GM12878 (cell line): ENCODE measurements around the gene NEGR1. TPM values are rescaled to one million over a fixed set of nuclear protein-coding genes. Genes with fewer than 3 reads are reported as not detected.

ENCODE experiments used
- ATAC-seq: fragments of 200-7000 bp; cut with Tn5 transposase; 3 replicates; pipeline ENCODE4 v1.9.1; 2020; ENCODE audit warnings: mild to moderate bottlenecking, moderate library complexity
- BruUV-seq: library from RNA; stranded (reverse); fragments of 400-500 nt; replicated peaks from 2 replicates; lab custom pipeline; 2021; lab: Mats Ljungman, UMichigan
- CTCF ChIA-PET: fragments of 300-600 bp; sonication (Branson Sonifier 250); formaldehyde crosslinking; extraction: SDS; loops from one replicate; lab custom pipeline; 2021; ENCODE audit warnings: inconsistent platforms; lab: Yijun Ruan, JAX
- POLR2A ChIA-PET: fragments of 350-600 bp; formaldehyde crosslinking; extraction: SDS; loops from one replicate; lab custom pipeline; 2021; ENCODE audit warnings: inconsistent platforms; lab: Charles Lee
- RAD21 ChIA-PET: fragments of 300-600 bp; sonication (Branson Sonifier 250); formaldehyde crosslinking; loops from one replicate; lab custom pipeline; 2023; ENCODE audit warnings: antibody characterized with exemption; ENCODE audit not compliant: unreplicated experiment; lab: Charles Lee
- SMC1A ChIA-PET: fragments of 300-600 bp; sonication (Branson Sonifier 250); formaldehyde crosslinking; loops from one replicate; lab custom pipeline; 2023; ENCODE audit not compliant: unreplicated experiment, uncharacterized antibody; lab: Charles Lee
- DNase-seq: peaks from one replicate; pipeline ENCODE4 v3.0.0-alpha.2; 2011; ENCODE audit warnings: low read depth, low spot score
- FAIRE-seq: peaks from 3 replicates; lab custom pipeline; 2011; peaks lifted over from hg19 to GRCh38; lab: Jason Lieb, UNC
- H2AFZ ChIP-seq: 2 replicates; pipeline ENCODE4 v1.6.0; 2011; ENCODE audit warnings: low read depth, low read length, control low read depth; ENCODE audit not compliant: control insufficient read depth
- H3K27ac ChIP-seq: 2 replicates; pipeline ENCODE4 v1.5.1; 2011; ENCODE audit warnings: control low read depth; ENCODE audit not compliant: control insufficient read depth, insufficient read depth
- H3K27me3 ChIP-seq, 2 experiments: replicated peaks in 1 of 2; 2 replicates each; pipeline versions ENCODE4 v1.6.0 to v1.6.1; 2011; ENCODE audit warnings: low read length in 1 of 2; ENCODE audit not compliant: control insufficient read depth in 2 of 2, insufficient read depth in 2 of 2
- H3K36me3 ChIP-seq, 2 experiments: 2 replicates each; pipeline ENCODE4 v1.5.1; 2011; ENCODE audit warnings: low read length in 1 of 2; ENCODE audit not compliant: control insufficient read depth in 2 of 2, insufficient read depth in 2 of 2
- H3K4me1 ChIP-seq: 2 replicates; pipeline ENCODE4 v1.6.1; 2011; ENCODE audit warnings: mild to moderate bottlenecking, low read length, moderate library complexity, mixed read lengths; ENCODE audit not compliant: control insufficient read depth, insufficient read depth
- H3K4me2 ChIP-seq: 2 replicates; pipeline ENCODE4 v1.6.0; 2011; ENCODE audit warnings: control low read depth; ENCODE audit not compliant: control insufficient read depth, insufficient read depth
- H3K4me3 ChIP-seq: fragments of 200-600 bp; sonication (generic); 2 replicates; pipeline ENCODE4 v1.5.1; 2016
- H3K79me2 ChIP-seq: 2 replicates; pipeline ENCODE4 v1.6.0; 2011; ENCODE audit warnings: low read length; ENCODE audit not compliant: control insufficient read depth, insufficient read depth
- H3K9ac ChIP-seq: 2 replicates; pipeline ENCODE4 v1.8.0; 2011; ENCODE audit warnings: low read length, control low read depth, mixed read lengths; ENCODE audit not compliant: control insufficient read depth, insufficient read depth
- H3K9me3 ChIP-seq: replicated peaks from 3 replicates; pipeline ENCODE4 v1.5.1; 2011; ENCODE audit warnings: mild to moderate bottlenecking, low read length; ENCODE audit not compliant: control insufficient read depth, insufficient read depth
- H4K20me1 ChIP-seq: 2 replicates; pipeline ENCODE4 v1.6.0; 2011; ENCODE audit not compliant: control insufficient read depth, insufficient read depth
- ATF3 ChIP-seq: IDR thresholded peaks from 2 replicates; pipeline ENCODE4 v1.6.1; 2011; ENCODE audit warnings: low read depth, mild to moderate bottlenecking, low read length, moderate library complexity, borderline replicate concordance; ENCODE audit errors: extremely low read depth
- CBX5 ChIP-seq: sonication (generic); IDR thresholded peaks from 2 replicates; pipeline ENCODE4 v1.6.1; 2016; ENCODE audit warnings: low read depth, moderate library complexity, mild to moderate bottlenecking, inconsistent platforms
- EZH2 ChIP-seq: IDR thresholded peaks from 2 replicates; pipeline ENCODE4 v1.6.1; 2012; ENCODE audit warnings: low read depth, mild to moderate bottlenecking, control low read depth, inconsistent platforms, low read length, borderline replicate concordance; ENCODE audit not compliant: control insufficient read depth
- FOXK2 ChIP-seq: fragments of 450-650 bp; IDR thresholded peaks from 2 replicates; pipeline ENCODE4 v1.6.1; 2017; ENCODE audit warnings: mild to moderate bottlenecking, moderate library complexity
- IRF5 ChIP-seq: fragments of 450-650 bp; IDR thresholded peaks from 2 replicates; pipeline ENCODE4 v1.6.1; 2017; ENCODE audit warnings: borderline replicate concordance
- MTA3 ChIP-seq: IDR thresholded peaks from 2 replicates; pipeline ENCODE4 v1.6.1; 2012; ENCODE audit warnings: low read length, inconsistent platforms, borderline replicate concordance
- MYB ChIP-seq: fragments of 150-350 bp; IDR thresholded peaks from 2 replicates; pipeline ENCODE4 v1.6.1; 2014; ENCODE audit warnings: mild to moderate bottlenecking, low read depth, low read length, borderline replicate concordance
- POLR2AphosphoS2 ChIP-seq: IDR thresholded peaks from 2 replicates; pipeline ENCODE4 v1.6.1; 2011; ENCODE audit warnings: low read depth, mild to moderate bottlenecking, low read length, improper control_type of control experiment, moderate library complexity
- RBBP5 ChIP-seq: fragments of 200-600 bp; sonication (generic); conservative IDR thresholded peaks from 2 replicates; pipeline ENCODE4 v1.6.1; 2016
- SIX5 ChIP-seq: IDR thresholded peaks from 2 replicates; pipeline ENCODE4 v1.6.1; 2011; ENCODE audit warnings: mild to moderate bottlenecking, low read depth, low read length, moderate library complexity; ENCODE audit not compliant: severe bottlenecking
- STAT3 ChIP-seq: IDR thresholded peaks from 2 replicates; pipeline ENCODE4 v1.6.1; 2011; ENCODE audit warnings: low read depth, low read length, improper control_type of control experiment
- ZNF274 ChIP-seq: IDR thresholded peaks from one replicate; pipeline ENCODE4 v1.8.0; 2011; ENCODE audit not compliant: insufficient read length, insufficient read depth
- WGBS: methylation state at CpG from one replicate; pipeline ENCODE4 v1.1.6; 2016; ENCODE audit warnings: low lambda C conversion rate; ENCODE audit not compliant: insufficient replicate concordance, insufficient coverage; ENCODE audit errors: missing lambda C conversion rate; 5-methylcytosine and 5-hydroxymethylcytosine counted together
- in situ Hi-C: fragments of 300-500 bp; cut with MboI; formaldehyde crosslinking; loops from 9 replicates; pipeline ENCODE4 v1.14.3; 2018; ENCODE audit warnings: mixed read lengths
- intact Hi-C: fragments of 100-400 bp; cut with micrococcal nuclease; formaldehyde crosslinking; loops from one replicate; pipeline ENCODE4 v1.14.2; 2022; ENCODE audit not compliant: unreplicated experiment
- polyA plus RNA-seq, 11 experiments: library from polyadenylated mRNA; depleted of rRNA in 4 of 11; unstranded in 6 of 11; stranded (reverse) in 5 of 11; fragments of >200 nt; fragmentation: Nextera tagmentation in 4 of 11; fragmentation: Illumina TruSeq in 1 of 11; extraction: Ambion mirVana in 4 of 11; extraction: Trizol in 1 of 11; gene quantifications; 1 replicate in 1 of 11; 2 replicates in 10 of 11; pipeline versions ENCODE4 v1.2.1 to v1.2.3, GENCODE V29; 2011 to 2016; ENCODE audit warnings: inconsistent platforms in 2 of 11, missing spikeins in 2 of 11, low read depth in 1 of 11
- total RNA-seq, 4 experiments: library from RNA; depleted of rRNA in 3 of 4; stranded (reverse); fragments of >200 nt in 3 of 4; fragmentation: Illumina TruSeq in 1 of 4; extraction: Trizol in 1 of 4; gene quantifications; 2 replicates each; pipeline versions ENCODE4 v1.2.1 to v1.2.3, GENCODE V29; 2013 to 2021

The NEGR1 gene
- total and polyA plus RNA-seq, 10 of the 15 experiments (the other 5 are each of a cell fraction or from before 2014, with no cell fraction given) = under 0.01 to 0.03 (median 0.01) TPM; not detected in 7

- ATAC-seq (no peak), FAIRE-seq (no peak), DNase-seq (no peak)
- Histone ChIP-seq H3K9ac (no peak overlapping the region), H3K4me3 (no peak overlapping the region), H3K4me2 (no peak overlapping the region), H3K4me1 (no peaks in the 10 kb centered on the region), H4K20me1 (no peaks in the 10 kb centered on the region), H2AFZ (no peak overlapping the region), H3K27ac (no peak overlapping the region), H3K36me3 (no peaks in the 10 kb centered on the region), H3K9me3 (no peaks in the 10 kb centered on the region), H3K27me3 (no peaks in the 10 kb centered on the region), H3K79me2 (no peaks in the 10 kb centered on the region)
- 0% methylated on average over 1 of the region's 1 CpG for WGBS
- in situ Hi-C loops (no loop called here), intact Hi-C loops (no loop called here)
- SMC1A ChIA-PET = interaction anchor here (0.6 kb wide), 1 partner anchor 1703 kb away, joined by 3 read pairs; no protein-coding TSS in a partner anchor
- TF ChIP-seq MTA3 = no peak
- TF ChIP-seq FOXK2 = no peak
- TF ChIP-seq EZH2 = no peak
- no peak for TF ChIP-seq POLR2AphosphoS2
- no peak for TF ChIP-seq MYB
- TF ChIP-seq CBX5 = no peak
- TF ChIP-seq ATF3 = no peak
- TF ChIP-seq SIX5 = no peak
- no peak for TF ChIP-seq ZNF274
- no peak for TF ChIP-seq IRF5
- no peak for TF ChIP-seq STAT3
- no peak for TF ChIP-seq RBBP5
- POLR2A ChIA-PET = no interaction called here
- CTCF ChIA-PET = interaction anchor here (0.7 kb wide), 1 partner anchor 299 kb away, joined by 3 read pairs; no protein-coding TSS in a partner anchor
- RAD21 ChIA-PET = no interaction called here
- BruUV-seq = no TSS peak
Measured at GRCh38 chr1:71784241-71784640, 498.1 kb downstream of the NEGR1 start.
